GM19395 (cell line): ENCODE results near the gene COL24A1.
"Not testable (repeated sequence)": the region's sequence is repeated elsewhere in the genome, so short reads cannot be mapped to it uniquely, and the experiment has no call there.

ENCODE experiments used
- ATAC-seq: cut with Tn5 transposase; IDR thresholded peaks from one replicate; pipeline ENCODE4 v1.9.1; 2021; ENCODE audit warnings: mild to moderate bottlenecking, moderate library complexity; ENCODE audit not compliant: unreplicated experiment

COL24A1 gene

GRCh38 chr1:85824066-85824840 lies 332.3 kb downstream of the COL24A1 start:
- ATAC-seq = no peak

DNA sequence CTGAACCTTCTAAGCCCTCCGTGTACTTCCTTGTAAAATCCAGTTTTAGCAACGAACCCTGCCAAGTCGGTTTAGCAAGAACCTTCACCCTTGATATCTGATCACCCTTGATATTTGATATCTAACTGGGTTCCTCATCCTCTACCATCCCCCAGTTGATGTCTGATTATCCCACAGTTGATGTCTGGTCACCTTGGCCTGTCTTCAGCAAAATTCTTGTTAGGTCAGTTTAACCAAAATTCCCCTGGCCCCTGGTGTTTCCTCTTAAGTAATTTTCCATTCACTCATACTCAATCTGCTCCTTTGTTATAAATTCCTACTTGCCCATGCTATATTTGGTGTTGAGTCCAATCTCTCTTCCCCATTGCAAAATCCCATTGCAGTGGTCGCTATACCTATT lies 333.9 kb downstream of the COL24A1 start:
- ATAC-seq = no peak

- ATAC-seq = no peak
Observed at GRCh38 chr1:85818371-85818770, 338.2 kb downstream of the COL24A1 start.

DNA sequence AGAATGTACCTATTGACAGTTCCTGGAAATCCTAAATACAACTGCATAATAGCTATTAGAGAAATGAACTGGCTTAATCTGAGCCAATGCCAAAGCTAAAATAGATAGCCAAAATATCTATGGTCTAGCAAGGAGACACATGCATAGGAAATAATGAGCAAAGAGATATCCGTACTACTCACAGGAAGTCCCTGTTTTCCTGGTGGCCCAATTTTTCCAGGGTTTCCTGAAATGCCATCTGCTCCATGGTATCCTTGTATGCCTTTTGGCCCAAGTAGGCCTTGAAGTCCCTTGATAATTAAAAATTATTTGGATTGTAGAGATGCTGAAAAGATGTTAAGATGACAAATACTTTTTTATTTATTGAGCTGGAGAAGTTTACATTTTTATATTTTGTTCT lies 340.0 kb downstream of the COL24A1 start:
- no peak for ATAC-seq

DNA sequence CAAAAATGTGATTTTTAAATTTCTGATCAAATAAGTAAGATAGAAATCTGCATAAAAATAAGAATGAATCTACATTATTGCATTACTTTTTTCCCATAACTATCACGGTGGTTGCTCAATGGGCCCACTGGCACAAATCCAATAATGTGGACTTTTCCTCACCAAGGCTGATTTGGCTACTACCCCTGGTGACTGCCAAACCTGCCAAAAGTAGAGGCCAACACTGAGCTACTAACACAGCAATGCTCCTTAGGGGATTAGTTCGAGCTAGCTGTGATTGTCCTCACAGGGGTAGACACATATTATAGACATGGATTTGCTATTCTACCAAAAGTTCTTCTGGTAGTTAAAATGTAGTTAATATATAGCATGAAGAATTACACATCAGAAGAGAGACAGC lies 340.7 kb downstream of the COL24A1 start:
- no peak for ATAC-seq

GRCh38 chr1:85806236-85806965 lies 350.2 kb downstream of the COL24A1 start:
- ATAC-seq = no peak

GRCh38 chr1:85801520-85801919 lies 355.1 kb downstream of the COL24A1 start:
- ATAC-seq = no peak

DNA sequence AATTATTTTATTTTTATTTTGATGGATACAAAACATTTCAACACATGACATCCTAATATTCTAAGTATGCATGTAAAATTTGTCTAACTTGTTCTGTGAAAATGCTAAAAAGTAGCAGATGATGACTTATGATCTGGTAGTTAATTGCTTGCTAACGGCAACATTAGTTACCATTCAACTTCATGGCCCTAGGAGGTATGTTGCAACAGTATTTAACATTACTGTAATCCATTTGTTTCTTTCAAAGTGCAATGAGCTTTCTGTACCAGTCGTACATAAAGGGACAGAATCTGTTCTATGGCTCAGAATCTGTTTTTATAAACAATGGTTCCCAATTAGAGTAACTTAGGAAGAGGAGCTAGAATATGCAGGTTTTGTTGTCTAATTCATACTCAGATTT lies 356.8 kb downstream of the COL24A1 start:
- ATAC-seq = no peak

DNA sequence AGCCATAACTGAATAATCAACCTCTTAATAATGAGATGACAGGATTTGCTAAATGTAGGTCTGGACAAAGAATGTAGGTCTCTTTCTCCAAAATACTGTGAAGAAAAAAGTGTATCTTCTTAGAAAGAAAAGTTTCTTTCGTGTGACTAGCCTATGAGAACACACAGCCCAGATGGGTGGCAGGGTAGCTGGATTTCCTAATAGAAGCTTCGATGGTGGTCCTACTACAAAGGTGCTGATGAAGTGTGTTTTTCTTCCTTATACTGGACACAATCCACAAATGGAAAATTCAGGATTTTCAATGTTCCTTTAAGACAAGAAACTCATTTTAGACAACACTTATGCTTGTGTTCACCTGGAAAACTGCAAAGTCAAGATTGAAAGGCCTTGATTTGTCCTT lies 358.2 kb downstream of the COL24A1 start:
- ATAC-seq = no peak

DNA sequence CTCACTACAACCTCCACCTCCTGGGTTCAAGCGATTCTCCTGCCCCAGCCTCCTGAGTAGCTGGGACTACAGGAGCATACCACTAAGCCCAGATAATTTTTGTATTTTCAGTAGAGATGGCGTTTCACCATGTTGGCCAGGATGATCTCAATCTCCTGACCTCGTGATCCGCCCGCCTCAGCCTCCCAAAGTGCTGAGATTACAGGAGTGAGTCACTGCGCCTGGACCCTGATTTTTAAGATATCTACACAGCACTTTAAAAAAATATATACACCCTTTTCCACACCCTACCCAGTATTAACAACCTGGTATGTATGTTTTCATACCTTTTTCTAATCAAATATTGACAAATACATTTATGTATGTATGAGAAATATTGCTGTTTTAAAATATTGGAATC lies 379.6 kb downstream of the COL24A1 start:
- ATAC-seq = not testable (repeated sequence)

- ATAC-seq = no peak
Observed at GRCh38 chr1:85762804-85763203, 393.8 kb downstream of the COL24A1 start.

GRCh38 chr1:85756864-85757263 lies 399.7 kb downstream of the COL24A1 start:
- ATAC-seq = no peak

DNA sequence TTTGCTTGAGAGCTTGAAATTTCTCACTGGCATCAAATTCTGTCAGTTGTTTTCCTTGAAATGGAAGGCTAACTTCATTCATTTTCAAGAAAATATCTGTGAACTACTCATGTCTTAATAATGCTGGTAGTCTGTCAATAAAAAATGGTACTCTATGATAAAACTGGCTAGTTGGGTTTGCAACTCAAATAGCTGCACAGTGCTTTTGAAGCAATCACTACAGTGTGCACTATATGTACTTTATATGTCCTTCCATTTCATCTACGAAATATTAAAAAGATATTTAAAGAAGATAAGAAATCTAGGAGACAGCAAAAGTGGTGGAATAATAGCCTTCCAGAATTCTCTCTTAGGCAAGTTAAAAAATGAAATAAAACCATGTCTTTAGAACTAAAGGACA lies 408.5 kb downstream of the COL24A1 start:
- no peak for ATAC-seq

- no peak for ATAC-seq
Observed at GRCh38 chr1:85746777-85747176, 409.8 kb downstream of the COL24A1 start.

DNA sequence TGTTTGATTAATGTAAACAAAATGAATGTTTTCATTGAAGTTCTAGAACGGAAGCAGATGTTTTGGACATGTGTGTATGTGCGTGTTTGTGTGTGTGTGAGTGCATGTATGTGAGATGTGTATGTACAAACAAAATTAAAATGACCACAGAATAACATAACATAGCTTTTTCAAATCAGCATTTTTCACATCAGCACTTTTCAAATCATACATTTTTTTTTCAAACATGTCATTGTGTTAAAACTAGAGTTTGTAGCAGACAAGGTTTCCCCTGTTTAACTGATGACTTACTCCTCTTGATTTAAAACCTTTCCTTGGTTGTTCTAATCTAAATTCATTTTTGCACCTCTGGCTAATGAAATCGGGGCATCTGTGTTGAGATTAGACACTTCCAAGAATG lies 412.8 kb downstream of the COL24A1 start:
- ATAC-seq = no peak

DNA sequence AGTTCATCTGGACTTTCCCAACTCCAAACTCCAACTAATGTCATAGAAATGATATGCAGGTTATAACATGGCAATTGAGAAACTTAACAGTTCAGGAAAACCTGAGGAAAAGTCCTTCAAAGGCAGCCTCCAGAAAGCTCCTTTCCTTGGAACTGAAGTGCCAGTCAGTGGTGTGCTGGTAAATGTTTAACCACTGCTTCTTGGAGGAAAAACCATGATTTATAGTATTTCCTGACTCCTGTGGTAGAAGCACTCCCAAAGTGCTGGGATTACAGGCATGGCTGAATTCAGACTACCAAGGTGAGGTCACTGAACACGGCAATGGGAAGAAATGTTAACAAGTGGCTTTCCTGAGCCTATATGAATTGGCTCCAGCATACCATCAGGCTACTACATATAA lies 421.6 kb downstream of the COL24A1 start:
- no peak for ATAC-seq

- ATAC-seq = no peak
Observed at GRCh38 chr1:85718678-85719340, 437.8 kb downstream of the COL24A1 start.

GRCh38 chr1:85714418-85715114 lies 442.0 kb downstream of the COL24A1 start:
- ATAC-seq = not testable (repeated sequence)

GRCh38 chr1:85708829-85709227 lies 447.7 kb downstream of the COL24A1 start:
- no peak for ATAC-seq

GRCh38 chr1:85707990-85708828 lies 448.4 kb downstream of the COL24A1 start, which contains the start of gene ZNHIT6:
ZNHIT6 (minus strand) TSS chr1:85708433; CDS start chr1:85708284, 149 bp downstream.
- ATAC-seq = peak; percentile 91
